HEK293 (cell line): ENCODE measurements around the gene ZNF19.

ENCODE experiments used
- ATF2 ChIP-seq: fragments of 450-650 bp; formaldehyde crosslinking; IDR thresholded peaks from 2 replicates; pipeline ENCODE4 v1.5.1; 2016; ENCODE audit warnings: missing biosample characterization, missing genetic modification characterization, low read depth
- BCL11B ChIP-seq: fragments of 450-650 bp; formaldehyde crosslinking; IDR thresholded peaks from 2 replicates; pipeline ENCODE4 v1.5.1; 2016; ENCODE audit warnings: low read depth, missing biosample characterization, missing genetic modification characterization
- GLIS2 ChIP-seq: fragments of 450-650 bp; formaldehyde crosslinking; IDR thresholded peaks from 2 replicates; pipeline ENCODE4 v1.5.1; 2016; ENCODE audit warnings: missing biosample characterization, missing genetic modification characterization
- HIC1 ChIP-seq: fragments of 450-650 bp; formaldehyde crosslinking; IDR thresholded peaks from 2 replicates; pipeline ENCODE4 v1.5.1; 2016; ENCODE audit warnings: missing biosample characterization, missing genetic modification characterization
- KLF10 ChIP-seq: fragments of 450-650 bp; IDR thresholded peaks from 2 replicates; pipeline ENCODE4 v1.5.1; 2018; ENCODE audit warnings: missing biosample characterization, mild to moderate bottlenecking, missing genetic modification characterization
- KLF7 ChIP-seq: fragments of 450-650 bp; formaldehyde crosslinking; IDR thresholded peaks from 2 replicates; pipeline ENCODE4 v1.5.1; 2016; ENCODE audit warnings: missing biosample characterization, missing genetic modification characterization, borderline replicate concordance
- KLF8 ChIP-seq: fragments of 450-650 bp; formaldehyde crosslinking; IDR thresholded peaks from 2 replicates; pipeline ENCODE4 v1.5.1; 2016; ENCODE audit warnings: missing biosample characterization, missing genetic modification characterization
- PBX3 ChIP-seq: sonication (generic); formaldehyde crosslinking; IDR thresholded peaks from 2 replicates; pipeline ENCODE4 v1.8.1; 2022; ENCODE audit warnings: mild to moderate bottlenecking, moderate library complexity, missing genetic modification reagents
- YY2 ChIP-seq: fragments of 450-650 bp; formaldehyde crosslinking; IDR thresholded peaks from 2 replicates; pipeline ENCODE4 v1.5.1; 2016; ENCODE audit warnings: missing biosample characterization, missing genetic modification characterization
- ZBTB10 ChIP-seq: fragments of 450-650 bp; formaldehyde crosslinking; IDR thresholded peaks from 2 replicates; pipeline ENCODE4 v1.5.1; 2016; ENCODE audit warnings: missing biosample characterization, missing genetic modification characterization
- ZBTB20 ChIP-seq: fragments of 450-650 bp; formaldehyde crosslinking; IDR thresholded peaks from 2 replicates; pipeline ENCODE4 v1.5.1; 2016; ENCODE audit warnings: missing biosample characterization, missing genetic modification characterization
- ZBTB48 ChIP-seq: fragments of 450-650 bp; formaldehyde crosslinking; IDR thresholded peaks from 2 replicates; pipeline ENCODE4 v1.5.1; 2016; ENCODE audit warnings: missing biosample characterization, missing genetic modification characterization
- ZBTB49 ChIP-seq: fragments of 450-650 bp; formaldehyde crosslinking; IDR thresholded peaks from 2 replicates; pipeline ENCODE4 v1.5.1; 2016; ENCODE audit warnings: missing biosample characterization, missing genetic modification characterization, low read depth
- ZEB2 ChIP-seq: fragments of 450-650 bp; formaldehyde crosslinking; IDR thresholded peaks from 2 replicates; pipeline ENCODE4 v1.5.1; 2016; ENCODE audit warnings: missing biosample characterization, missing genetic modification characterization
- ZNF221 ChIP-seq: fragments of 450-650 bp; formaldehyde crosslinking; IDR thresholded peaks from 2 replicates; pipeline ENCODE4 v1.5.1; 2017; ENCODE audit warnings: missing biosample characterization, missing genetic modification characterization, borderline replicate concordance
- ZNF239 ChIP-seq: fragments of 450-650 bp; formaldehyde crosslinking; IDR thresholded peaks from 2 replicates; pipeline ENCODE4 v1.5.1; 2016; ENCODE audit warnings: missing biosample characterization, missing genetic modification characterization
- ZNF302 ChIP-seq: fragments of 450-650 bp; formaldehyde crosslinking; IDR thresholded peaks from 2 replicates; pipeline ENCODE4 v1.5.1; 2016; ENCODE audit warnings: missing biosample characterization, missing genetic modification characterization, low read depth
- ZNF404 ChIP-seq: fragments of 450-650 bp; formaldehyde crosslinking; IDR thresholded peaks from 2 replicates; pipeline ENCODE4 v1.5.1; 2017; ENCODE audit warnings: missing biosample characterization, missing genetic modification characterization
- ZNF561 ChIP-seq: fragments of 450-650 bp; IDR thresholded peaks from 2 replicates; pipeline ENCODE4 v1.5.1; 2018; ENCODE audit warnings: missing biosample characterization, missing genetic modification characterization, borderline replicate concordance
- ZNF645 ChIP-seq: fragments of 450-650 bp; formaldehyde crosslinking; IDR thresholded peaks from 2 replicates; pipeline ENCODE4; 2016; ENCODE audit warnings: missing biosample characterization, missing genetic modification characterization
- ZNF664 ChIP-seq: fragments of 450-650 bp; formaldehyde crosslinking; IDR thresholded peaks from 2 replicates; pipeline ENCODE4 v1.5.1; 2016; ENCODE audit warnings: missing biosample characterization, missing genetic modification characterization
- ZNF692 ChIP-seq: fragments of 450-650 bp; formaldehyde crosslinking; IDR thresholded peaks from 2 replicates; pipeline ENCODE4 v1.5.1; 2016; ENCODE audit warnings: missing biosample characterization, missing genetic modification characterization
- ZNF791 ChIP-seq: fragments of 450-650 bp; formaldehyde crosslinking; IDR thresholded peaks from 2 replicates; pipeline ENCODE4 v1.5.1; 2016; ENCODE audit warnings: missing biosample characterization, missing genetic modification characterization
- ZSCAN18 ChIP-seq: fragments of 450-650 bp; formaldehyde crosslinking; IDR thresholded peaks from 2 replicates; pipeline ENCODE4 v1.5.1; 2016; ENCODE audit warnings: missing biosample characterization, missing genetic modification characterization

The ZNF19 gene

GRCh38 chr16:71426069-71426879, 62.9 kb downstream of the ZNF19 start (continued):
- TF ChIP-seq ZBTB10 (tag by site-specific recombination) (peak; percentile 4; the same call in 1 of the 2 replicates), ZNF221 (0 out of 2 replicates have a peak, but pooled peaks have one; percentile 69), ZSCAN18 (peak; percentile 71; the same call in 1 of the 2 replicates), ZNF302 (tag by site-specific recombination) (peak; percentile 48; the same call in 1 of the 2 replicates), GLIS2 (tag by site-specific recombination) (peak; percentile 92), YY2 (peak; percentile 54), ZBTB20 (peak; percentile 94), ZBTB49 (tag by site-specific recombination) (no peak), ZNF404 (tag by site-specific recombination) (no peak), ZEB2 (peak; percentile 100), ZNF239 (tag by site-specific recombination) (peak; percentile 68; the same call in 1 of the 2 replicates), KLF7 (peak; percentile 70; the same call in 1 of the 2 replicates), KLF8 (tag by site-specific recombination) (peak; percentile 82), ZNF692 (tag by site-specific recombination) (peak; percentile 96), KLF10 (tag by site-specific recombination) (peak; percentile 98), ZBTB48 (tag by site-specific recombination) (peak; percentile 73), ZNF561 (tag by site-specific recombination) (peak; percentile 99), HIC1 (tag by site-specific recombination) (peak; percentile 100), ZNF791 (no peak), ZNF645 (tag by site-specific recombination) (peak; percentile 44; the same call in 1 of the 2 replicates), BCL11B (tag by site-specific recombination) (peak; percentile 89; the same call in 1 of the 2 replicates), ATF2 (tag by site-specific recombination) (no peak), ZNF664 (tag by site-specific recombination) (peak; percentile 88), PBX3 (CRISPR knock-in tag) (0 out of 2 replicates have a peak, but pooled peaks have one; percentile 36)
